NCI-H2196 (cell line): ENCODE data around the gene SKA2.
"Not testable (repeated sequence)": the region's sequence is repeated elsewhere in the genome, so short reads cannot be mapped to it uniquely, and the experiment has no call there.

Source experiments
- DNase-seq: peaks from one replicate; lab custom pipeline; 2025; ENCODE audit not compliant: unreplicated experiment; lab: John Stamatoyannopoulos, UW

Gene SKA2

DNA sequence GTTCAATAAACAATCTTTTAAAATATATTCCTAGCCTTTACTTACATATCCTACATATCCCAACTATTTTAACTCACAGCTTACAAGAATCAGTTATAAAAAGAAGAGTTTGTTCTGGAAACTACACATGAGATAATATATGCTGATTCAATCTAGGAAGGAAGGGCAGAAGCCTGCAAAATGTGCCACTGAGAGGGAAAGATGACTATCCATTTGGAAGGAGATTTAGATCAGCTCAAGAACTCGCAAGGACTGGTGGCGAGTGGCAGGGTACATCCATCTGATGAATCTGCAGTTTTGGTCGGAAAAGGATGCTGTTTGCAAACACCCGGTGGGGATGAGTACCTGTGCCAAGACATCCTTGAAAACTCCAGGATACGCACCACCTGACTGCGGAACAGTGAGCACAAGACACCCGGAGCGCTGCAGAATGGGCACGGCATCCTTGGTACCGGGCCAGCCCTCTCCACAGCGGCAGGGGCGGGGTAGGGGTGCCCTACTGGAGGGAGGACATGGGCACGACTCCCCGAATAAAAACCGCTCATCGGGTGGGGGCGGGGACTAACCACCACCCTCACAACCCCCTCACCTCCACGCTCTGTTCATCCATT is 49.0 kb downstream of the SKA2 start:
- peak; percentile 57 for DNase-seq

- no peak for DNase-seq
These were observed 53.8 kb downstream of the SKA2 start for GRCh38 chr17:59101178-59101577.

DNA sequence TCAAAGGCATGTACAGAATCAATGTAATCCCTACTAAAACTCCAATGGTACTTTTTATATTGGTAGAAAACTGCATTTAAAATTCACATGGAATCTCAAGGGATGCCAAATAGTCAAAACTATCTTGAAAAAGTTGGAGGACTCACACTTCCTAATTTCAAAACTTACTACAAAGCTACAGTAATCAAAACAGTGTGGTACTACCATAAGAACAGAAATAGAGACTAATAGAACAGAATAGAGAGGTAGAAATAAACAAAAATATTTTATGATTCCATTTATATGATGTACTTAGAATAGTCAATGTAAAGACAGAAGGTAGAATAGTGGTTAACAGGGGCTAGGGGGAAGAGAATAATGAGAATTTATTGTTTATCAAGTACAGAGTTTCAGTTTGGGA is 57.1 kb downstream of the SKA2 start:
- DNase-seq, result no peak

DNA sequence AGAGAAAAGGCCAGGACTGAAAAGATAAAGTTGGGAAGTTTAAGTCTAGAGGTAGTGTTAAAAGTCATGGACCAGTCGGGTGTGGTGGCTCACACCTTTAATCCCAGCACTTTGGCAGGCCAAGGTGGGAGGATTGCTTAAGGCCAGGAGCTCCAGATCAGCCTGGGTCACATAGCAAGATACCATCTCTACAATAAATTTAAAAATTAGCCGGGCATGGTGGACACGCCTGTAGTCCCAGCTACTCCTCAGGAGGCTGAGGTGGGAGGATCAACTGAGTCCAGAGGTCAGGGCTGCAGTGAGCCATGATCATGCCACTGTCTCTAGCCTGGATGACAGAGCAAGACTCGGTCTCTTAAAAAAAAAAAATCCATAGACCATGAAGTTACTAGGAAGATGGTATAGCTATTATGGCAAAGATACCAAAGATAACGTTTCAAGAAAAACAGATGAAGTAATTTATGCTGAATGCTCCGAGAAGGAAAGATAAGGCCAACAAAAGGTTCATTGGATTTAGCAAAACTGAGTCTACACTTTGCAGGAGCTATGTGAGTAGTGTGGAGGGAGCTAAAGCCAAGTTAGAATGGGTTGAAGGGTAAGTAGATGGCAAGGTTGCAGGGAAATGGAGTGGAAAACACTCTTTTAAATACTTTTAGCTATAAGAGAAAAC is 60.0 kb downstream of the SKA2 start:
- no peak for DNase-seq

DNA sequence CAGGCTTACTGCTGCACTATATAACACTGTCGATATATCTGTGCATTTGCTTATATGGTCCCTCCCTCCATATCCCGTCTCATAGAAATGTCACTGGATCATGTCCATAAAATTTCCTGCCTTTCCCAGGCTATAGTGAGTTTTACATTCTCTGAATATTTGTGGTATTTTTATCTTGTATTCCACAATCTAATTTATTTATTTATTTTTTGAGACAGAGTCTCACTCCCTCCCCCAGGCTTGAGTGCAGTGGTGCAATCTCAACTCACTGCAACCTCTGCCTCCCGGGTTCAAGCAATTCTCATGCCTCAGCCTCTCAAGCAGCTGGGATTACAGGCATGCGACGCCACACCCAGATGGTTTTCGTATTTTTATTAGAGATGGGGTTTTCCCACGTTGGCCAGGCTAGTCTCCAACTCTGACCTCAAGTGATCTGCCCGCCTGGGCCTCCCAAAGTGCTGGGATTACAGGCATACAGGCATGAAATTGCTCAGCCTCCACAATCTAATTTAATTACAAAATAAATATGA is 61.2 kb downstream of the SKA2 start:
- DNase-seq, result no peak

DNA sequence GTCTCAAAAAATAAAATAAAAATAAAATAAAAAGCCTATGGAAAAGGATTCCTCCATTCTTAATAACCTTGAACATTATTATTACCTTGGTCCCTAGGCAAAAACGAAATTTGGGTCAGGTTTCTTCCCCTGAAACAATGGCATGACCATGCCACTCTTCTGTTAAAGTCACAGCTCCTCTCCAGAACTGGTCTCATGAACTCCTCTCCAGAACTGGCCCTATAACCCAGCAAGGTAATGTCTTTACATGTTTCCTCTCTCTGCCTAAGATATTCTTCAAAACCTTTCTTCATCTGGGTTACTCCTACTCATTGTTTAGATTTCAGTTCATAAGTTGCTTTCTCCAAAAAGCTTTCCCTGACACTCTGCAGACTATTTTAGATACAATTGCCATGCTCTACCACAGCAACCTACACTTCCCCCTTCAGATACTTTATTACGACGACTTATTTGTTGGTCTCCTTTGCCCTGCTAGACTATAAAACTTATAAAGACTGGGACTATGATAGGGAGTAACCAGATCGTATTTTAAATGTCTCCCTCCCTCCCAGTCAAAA is 61.8 kb downstream of the SKA2 start:
- DNase-seq, result no peak

DNA sequence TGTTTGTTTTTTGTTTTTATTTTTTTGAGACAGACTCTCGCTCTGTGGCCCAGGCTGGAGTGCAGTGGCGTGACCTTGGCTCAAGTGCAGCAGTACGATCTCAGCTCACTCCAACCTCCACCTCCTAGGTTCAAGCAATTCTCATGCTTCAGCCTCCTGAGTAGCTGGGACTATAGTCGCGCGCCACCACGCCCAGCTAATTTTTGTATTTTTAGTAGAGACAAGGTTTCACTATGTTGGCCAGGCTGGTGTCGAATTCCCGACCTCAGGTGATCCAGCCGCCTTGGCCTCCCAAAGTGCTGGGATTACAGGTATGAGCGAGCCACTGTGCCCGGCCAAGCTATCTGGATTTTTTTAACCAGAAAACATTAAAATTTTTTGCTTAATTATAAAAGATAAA is 64.4 kb downstream of the SKA2 start:
- DNase-seq, result not testable (repeated sequence)

GRCh38 chr17:59084154-59084553 is 70.8 kb downstream of the SKA2 start:
- DNase-seq, result no peak

- no peak for DNase-seq
These were observed 80.5 kb downstream of the SKA2 start for GRCh38 chr17:59074494-59074893.

GRCh38 chr17:59073972-59074371 is 81.0 kb downstream of the SKA2 start:
- no peak for DNase-seq

- no peak for DNase-seq
These were observed 85.1 kb downstream of the SKA2 start for GRCh38 chr17:59069856-59070255.

- DNase-seq, result no peak
These were observed 87.2 kb downstream of the SKA2 start for GRCh38 chr17:59067756-59068155.

GRCh38 chr17:59067340-59067739 is 87.6 kb downstream of the SKA2 start:
- DNase-seq, result no peak

DNA sequence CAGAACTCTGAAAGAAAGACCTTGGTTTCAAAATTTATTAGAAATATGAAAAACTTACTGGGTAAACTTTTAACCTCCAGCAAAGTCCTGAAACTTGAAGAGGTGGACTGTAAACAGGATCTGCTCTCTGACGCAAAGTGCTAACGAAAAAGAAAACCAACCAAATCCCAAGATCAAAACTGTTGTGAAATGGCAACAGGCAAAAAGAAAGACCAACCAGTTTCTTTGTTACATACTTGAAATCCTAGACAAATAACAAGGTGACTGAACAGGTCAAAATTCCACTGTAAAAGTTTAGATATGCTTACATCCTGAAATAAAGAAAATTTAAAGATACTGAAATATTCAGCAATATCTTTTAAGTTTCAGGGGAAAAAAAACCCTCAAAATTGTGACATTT is 92.5 kb downstream of the SKA2 start:
- DNase-seq, result no peak
